ENCODE data around the gene TGFBI.

Gene TGFBI

GRCh38 chr5:136048966-136049365, 20.2 kb downstream of the TGFBI start:
- DNase-seq (ENCODE audit: low read depth), result no peak
- TF ChIP-seq CTCF (IDR thresholded peaks at IDR 0.05; ENCODE audit: insufficient read depth, low read depth, low read length, missing control alignments), result no peak

GRCh38 chr5:136051486-136052220, 22.9 kb downstream of the TGFBI start:
- DNase-seq (ENCODE audit: low read depth), result no peak
- no peak overlapping the region for H3K4me3 ChIP-seq (ENCODE audit: low read length)
- TF ChIP-seq CTCF (IDR thresholded peaks at IDR 0.05; ENCODE audit: insufficient read depth, low read depth, low read length, missing control alignments), result no peak

More at GRCh38 chr5:136048966-136049365, 20.2 kb downstream of the TGFBI start:
- H3K4me3 ChIP-seq (ENCODE audit: low read length), result no peak overlapping the region

GRCh38 chr5:136052692-136053335, 24.0 kb downstream of the TGFBI start:
- no peak overlapping the region for H3K4me3 ChIP-seq (ENCODE audit: low read length)
- DNase-seq (ENCODE audit: low read depth), result no peak
- TF ChIP-seq CTCF (IDR thresholded peaks at IDR 0.05; ENCODE audit: insufficient read depth, low read depth, low read length, missing control alignments), result no peak

GRCh38 chr5:136053336-136054141, 24.8 kb downstream of the TGFBI start:
- no peak overlapping the region for H3K4me3 ChIP-seq (ENCODE audit: low read length)
- peak; percentile 97 for DNase-seq (ENCODE audit: low read depth)
- no peak for TF ChIP-seq CTCF (IDR thresholded peaks at IDR 0.05; ENCODE audit: insufficient read depth, low read depth, low read length, missing control alignments)

GRCh38 chr5:136054142-136055019, 25.6 kb downstream of the TGFBI start:
- no peak for TF ChIP-seq CTCF (IDR thresholded peaks at IDR 0.05; ENCODE audit: insufficient read depth, low read depth, low read length, missing control alignments)
- DNase-seq (ENCODE audit: low read depth), result no peak
- no peak overlapping the region for H3K4me3 ChIP-seq (ENCODE audit: low read length)

GRCh38 chr5:136055612-136056309, 27.0 kb downstream of the TGFBI start:
- no peak for DNase-seq (ENCODE audit: low read depth)
- TF ChIP-seq CTCF (IDR thresholded peaks at IDR 0.05; ENCODE audit: insufficient read depth, low read depth, low read length, missing control alignments), result no peak
- no peak overlapping the region for H3K4me3 ChIP-seq (ENCODE audit: low read length)
